Lower leg skin (tissue), 3 donors: Measurements from ENCODE around the gene LRSAM1.

Experiments used
- POLR2A ChIP-seq, 2 donors: fragments of 450-650 bp; IDR thresholded peaks; one replicate each; pipeline ENCODE4 v1.6.1; 2016 to 2017; ENCODE audit warnings: antibody characterized with exemption in 2 of 2, mild to moderate bottlenecking in 1 of 2, moderate library complexity in 1 of 2
- TF ChIP-seq, protein P1 (sequence below), 3 donors: fragments of 450-650 bp; IDR thresholded peaks; one replicate each; pipeline ENCODE4 v1.5.1; 2016; ENCODE audit warnings: antibody characterized with exemption in 3 of 3, mild to moderate bottlenecking in 3 of 3, moderate library complexity in 2 of 3

DNA sequence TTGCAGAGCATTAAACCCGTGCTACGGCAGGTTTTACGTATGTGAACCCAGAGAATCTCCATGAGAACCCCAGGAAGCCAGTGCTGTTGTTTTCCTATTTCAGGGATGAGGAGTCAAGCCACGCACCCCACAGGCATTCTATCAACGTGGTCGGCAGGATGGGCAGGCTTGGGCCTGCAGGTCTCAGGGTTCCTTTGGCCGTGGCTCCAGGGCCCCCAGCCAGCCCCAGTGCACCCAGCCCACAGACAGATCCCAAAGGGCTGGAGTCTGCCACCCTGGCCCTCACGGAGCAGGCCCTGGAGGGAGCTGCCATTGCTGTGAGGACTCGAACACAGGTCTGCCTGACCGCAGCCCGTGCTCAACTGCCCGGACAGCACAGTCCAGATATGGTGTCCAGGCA lies 83.6 kb downstream of the LRSAM1 start:
- TF ChIP-seq, protein P1, sequence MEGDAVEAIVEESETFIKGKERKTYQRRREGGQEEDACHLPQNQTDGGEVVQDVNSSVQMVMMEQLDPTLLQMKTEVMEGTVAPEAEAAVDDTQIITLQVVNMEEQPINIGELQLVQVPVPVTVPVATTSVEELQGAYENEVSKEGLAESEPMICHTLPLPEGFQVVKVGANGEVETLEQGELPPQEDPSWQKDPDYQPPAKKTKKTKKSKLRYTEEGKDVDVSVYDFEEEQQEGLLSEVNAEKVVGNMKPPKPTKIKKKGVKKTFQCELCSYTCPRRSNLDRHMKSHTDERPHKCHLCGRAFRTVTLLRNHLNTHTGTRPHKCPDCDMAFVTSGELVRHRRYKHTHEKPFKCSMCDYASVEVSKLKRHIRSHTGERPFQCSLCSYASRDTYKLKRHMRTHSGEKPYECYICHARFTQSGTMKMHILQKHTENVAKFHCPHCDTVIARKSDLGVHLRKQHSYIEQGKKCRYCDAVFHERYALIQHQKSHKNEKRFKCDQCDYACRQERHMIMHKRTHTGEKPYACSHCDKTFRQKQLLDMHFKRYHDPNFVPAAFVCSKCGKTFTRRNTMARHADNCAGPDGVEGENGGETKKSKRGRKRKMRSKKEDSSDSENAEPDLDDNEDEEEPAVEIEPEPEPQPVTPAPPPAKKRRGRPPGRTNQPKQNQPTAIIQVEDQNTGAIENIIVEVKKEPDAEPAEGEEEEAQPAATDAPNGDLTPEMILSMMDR (IDR thresholded peaks at IDR 0.05) = no peak
- TF ChIP-seq POLR2A (IDR thresholded peaks at IDR 0.05) = no peak
